Astrocyte (in vitro differentiated cells and primary cell): ENCODE data around the gene MYRIP. TPM values are rescaled to one million over a fixed set of nuclear protein-coding genes. Genes with fewer than 3 reads are reported as not detected.

Source experiments
- DNase-seq: peaks from one replicate; pipeline ENCODE4 v3.0.0-alpha.2; 2010; ENCODE audit warnings: low read depth
- FAIRE-seq: peaks from 2 replicates; lab custom pipeline; 2011; peaks lifted over from hg19 to GRCh38; lab: Jason Lieb, UNC
- H2AFZ ChIP-seq: 2 replicates; pipeline ENCODE4 v1.6.0; 2012; ENCODE audit warnings: low read depth, low read length, inconsistent platforms
- H3K27ac ChIP-seq: 2 replicates; pipeline ENCODE4 v1.5.1; 2011; ENCODE audit warnings: low read depth, low read length, inconsistent platforms
- H3K27me3 ChIP-seq: 2 replicates; pipeline ENCODE4 v1.6.0; 2011; ENCODE audit warnings: low read length, inconsistent platforms; ENCODE audit not compliant: insufficient read depth
- H3K36me3 ChIP-seq: 2 replicates; pipeline ENCODE4 v1.5.1; 2011; ENCODE audit warnings: low read length, inconsistent platforms; ENCODE audit not compliant: insufficient read depth
- H3K4me1 ChIP-seq: 2 replicates; pipeline ENCODE4 v1.5.1; 2011; ENCODE audit warnings: low read length, inconsistent platforms; ENCODE audit not compliant: insufficient read depth
- H3K4me2 ChIP-seq: 2 replicates; pipeline ENCODE4 v1.6.0; 2012; ENCODE audit warnings: low read length, inconsistent platforms
- H3K4me3 ChIP-seq: 2 replicates; pipeline ENCODE4 v1.5.1; 2011; ENCODE audit warnings: low read depth, mild to moderate bottlenecking, low read length, inconsistent platforms; ENCODE audit not compliant: insufficient read depth
- H3K79me2 ChIP-seq: 2 replicates; pipeline ENCODE4 v1.6.0; 2012; ENCODE audit warnings: mild to moderate bottlenecking, low read length, inconsistent platforms; ENCODE audit not compliant: insufficient read depth
- H3K9ac ChIP-seq: 2 replicates; pipeline ENCODE4 v1.6.0; 2012; ENCODE audit warnings: mild to moderate bottlenecking, low read length, inconsistent platforms
- H3K9me3 ChIP-seq: 2 replicates; pipeline ENCODE4 v1.5.1; 2012; ENCODE audit warnings: low read depth, mild to moderate bottlenecking, low read length, inconsistent platforms; ENCODE audit not compliant: insufficient read depth
- H4K20me1 ChIP-seq: 2 replicates; pipeline ENCODE4 v1.6.0; 2012; ENCODE audit warnings: low read length, inconsistent platforms; ENCODE audit not compliant: insufficient read depth
- H3K27ac Mint-ChIP-seq: one replicate; pipeline ENCODE4 v1.8.0; 2021; ENCODE audit warnings: mild to moderate bottlenecking, mixed read lengths; ENCODE audit not compliant: unreplicated experiment
- H3K27me3 Mint-ChIP-seq: one replicate; pipeline ENCODE4 v1.8.0; 2021; ENCODE audit warnings: low read depth, mixed read lengths; ENCODE audit not compliant: unreplicated experiment
- H3K36me3 Mint-ChIP-seq: one replicate; pipeline ENCODE4 v1.8.0; 2021; ENCODE audit warnings: low read depth, mixed read lengths; ENCODE audit not compliant: unreplicated experiment
- H3K4me1 Mint-ChIP-seq: one replicate; pipeline ENCODE4 v1.8.0; 2021; ENCODE audit warnings: low read depth, mixed read lengths; ENCODE audit not compliant: unreplicated experiment
- H3K4me3 Mint-ChIP-seq: one replicate; pipeline ENCODE4 v1.8.0; 2021; ENCODE audit warnings: mild to moderate bottlenecking, moderate library complexity, mixed read lengths; ENCODE audit not compliant: unreplicated experiment
- H3K9me3 Mint-ChIP-seq: one replicate; pipeline ENCODE4 v1.8.0; 2021; ENCODE audit warnings: mild to moderate bottlenecking, mixed read lengths; ENCODE audit not compliant: unreplicated experiment
- EZH2 ChIP-seq: IDR thresholded peaks from 2 replicates; pipeline ENCODE4 v1.6.1; 2012; ENCODE audit warnings: mild to moderate bottlenecking, low read length, inconsistent platforms; ENCODE audit not compliant: insufficient read depth
- total RNA-seq: library from RNA; stranded (reverse); gene quantifications from 2 replicates; pipeline ENCODE4 v1.2.1, GENCODE V29; 2021
- TF ChIP-seq, protein P1 (sequence below): IDR thresholded peaks from 2 replicates; pipeline ENCODE4 v1.5.1; 2011; ENCODE audit warnings: low read depth, mild to moderate bottlenecking, inconsistent platforms, low read length, moderate library complexity; ENCODE audit not compliant: insufficient read depth

The MYRIP gene
- total RNA-seq, 1 donor from 2014 or later: 0.07 TPM

GRCh38 chr3:40185029-40185695 is 375.8 kb downstream of the MYRIP start:
- H3K27me3 ChIP-seq: no peaks in the 10 kb centered on the region
- H3K27ac Mint-ChIP-seq: no peak overlapping the region
- no peaks in the 10 kb centered on the region for H3K79me2 ChIP-seq
- no peak overlapping the region for H2AFZ ChIP-seq
- H3K9ac ChIP-seq: no peak overlapping the region
- TF ChIP-seq EZH2: no peak
- TF ChIP-seq, protein P1, sequence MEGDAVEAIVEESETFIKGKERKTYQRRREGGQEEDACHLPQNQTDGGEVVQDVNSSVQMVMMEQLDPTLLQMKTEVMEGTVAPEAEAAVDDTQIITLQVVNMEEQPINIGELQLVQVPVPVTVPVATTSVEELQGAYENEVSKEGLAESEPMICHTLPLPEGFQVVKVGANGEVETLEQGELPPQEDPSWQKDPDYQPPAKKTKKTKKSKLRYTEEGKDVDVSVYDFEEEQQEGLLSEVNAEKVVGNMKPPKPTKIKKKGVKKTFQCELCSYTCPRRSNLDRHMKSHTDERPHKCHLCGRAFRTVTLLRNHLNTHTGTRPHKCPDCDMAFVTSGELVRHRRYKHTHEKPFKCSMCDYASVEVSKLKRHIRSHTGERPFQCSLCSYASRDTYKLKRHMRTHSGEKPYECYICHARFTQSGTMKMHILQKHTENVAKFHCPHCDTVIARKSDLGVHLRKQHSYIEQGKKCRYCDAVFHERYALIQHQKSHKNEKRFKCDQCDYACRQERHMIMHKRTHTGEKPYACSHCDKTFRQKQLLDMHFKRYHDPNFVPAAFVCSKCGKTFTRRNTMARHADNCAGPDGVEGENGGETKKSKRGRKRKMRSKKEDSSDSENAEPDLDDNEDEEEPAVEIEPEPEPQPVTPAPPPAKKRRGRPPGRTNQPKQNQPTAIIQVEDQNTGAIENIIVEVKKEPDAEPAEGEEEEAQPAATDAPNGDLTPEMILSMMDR: no peak
- H3K36me3 ChIP-seq: no peaks in the 10 kb centered on the region
- no peak overlapping the region for H3K4me3 Mint-ChIP-seq
- H3K4me2 ChIP-seq: no peak overlapping the region
- H3K4me1 Mint-ChIP-seq: no peaks in the 10 kb centered on the region
- no peaks in the 10 kb centered on the region for H3K9me3 ChIP-seq
- no peak overlapping the region for H3K27ac ChIP-seq
- H3K27me3 Mint-ChIP-seq: no peaks in the 10 kb centered on the region
- DNase-seq (no peak), FAIRE-seq (no peak)
- no peaks in the 10 kb centered on the region for H4K20me1 ChIP-seq
- no peak overlapping the region for H3K4me3 ChIP-seq
- H3K4me1 ChIP-seq: no peaks in the 10 kb centered on the region
- no peaks in the 10 kb centered on the region for H3K36me3 Mint-ChIP-seq
- H3K9me3 Mint-ChIP-seq: no peaks in the 10 kb centered on the region

- Histone ChIP-seq H3K4me1 (no peaks in the 10 kb centered on the region), H3K36me3 (no peaks in the 10 kb centered on the region), H2AFZ (no peak overlapping the region), H3K27me3 (no peaks in the 10 kb centered on the region), H3K9me3 (no peaks in the 10 kb centered on the region), H3K79me2 (no peaks in the 10 kb centered on the region), H3K27ac (no peak overlapping the region), H3K4me2 (no peak overlapping the region), H3K4me3 (no peak overlapping the region), H4K20me1 (no peaks in the 10 kb centered on the region), H3K9ac (no peak overlapping the region)
- H3K36me3 Mint-ChIP-seq: no peaks in the 10 kb centered on the region
- H3K27me3 Mint-ChIP-seq: no peaks in the 10 kb centered on the region
- no peaks in the 10 kb centered on the region for H3K4me1 Mint-ChIP-seq
- no peaks in the 10 kb centered on the region for H3K9me3 Mint-ChIP-seq
- H3K27ac Mint-ChIP-seq: no peak overlapping the region
- DNase-seq: no peak
- FAIRE-seq: no peak
- H3K4me3 Mint-ChIP-seq: no peak overlapping the region
- TF ChIP-seq EZH2: no peak
- TF ChIP-seq, protein P1: no peak
Measured at GRCh38 chr3:40186508-40186907, 377.1 kb downstream of the MYRIP start.

DNA sequence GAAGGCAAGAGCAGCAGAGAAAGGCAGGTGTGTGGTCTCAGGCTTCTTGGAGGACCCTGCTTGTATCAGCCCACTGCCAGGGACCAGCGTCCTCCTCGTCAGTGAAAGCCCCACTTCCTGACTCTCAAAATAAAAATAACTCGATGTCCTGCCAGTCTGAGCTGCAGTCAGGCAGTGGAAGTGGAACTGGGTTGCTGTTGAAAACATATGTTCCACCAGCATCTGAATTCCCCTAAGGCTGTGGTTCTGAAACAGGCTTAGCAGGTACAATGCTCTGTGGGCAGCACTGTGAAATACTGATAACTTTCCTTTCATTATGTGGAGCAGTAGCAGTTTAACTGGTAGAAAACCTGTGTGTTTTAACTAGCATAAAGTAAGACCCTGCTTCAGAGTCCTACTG is 378.5 kb downstream of the MYRIP start:
- Histone ChIP-seq H3K9ac (no peak overlapping the region), H3K9me3 (no peaks in the 10 kb centered on the region), H3K27ac (no peak overlapping the region), H3K4me1 (no peaks in the 10 kb centered on the region), H4K20me1 (no peaks in the 10 kb centered on the region), H3K79me2 (no peaks in the 10 kb centered on the region), H2AFZ (no peak overlapping the region), H3K27me3 (no peaks in the 10 kb centered on the region), H3K36me3 (no peaks in the 10 kb centered on the region), H3K4me2 (no peak overlapping the region), H3K4me3 (no peak overlapping the region)
- Mint-ChIP-seq H3K36me3 (no peaks in the 10 kb centered on the region), H3K4me1 (no peaks in the 10 kb centered on the region), H3K27me3 (no peaks in the 10 kb centered on the region), H3K4me3 (no peak overlapping the region), H3K27ac (no peak overlapping the region), H3K9me3 (no peaks in the 10 kb centered on the region)
- FAIRE-seq: no peak
- DNase-seq: no peak
- TF ChIP-seq, protein P1: no peak
- no peak for TF ChIP-seq EZH2
